ENCODE data around the gene HRH3.

HRH3 gene

DNA sequence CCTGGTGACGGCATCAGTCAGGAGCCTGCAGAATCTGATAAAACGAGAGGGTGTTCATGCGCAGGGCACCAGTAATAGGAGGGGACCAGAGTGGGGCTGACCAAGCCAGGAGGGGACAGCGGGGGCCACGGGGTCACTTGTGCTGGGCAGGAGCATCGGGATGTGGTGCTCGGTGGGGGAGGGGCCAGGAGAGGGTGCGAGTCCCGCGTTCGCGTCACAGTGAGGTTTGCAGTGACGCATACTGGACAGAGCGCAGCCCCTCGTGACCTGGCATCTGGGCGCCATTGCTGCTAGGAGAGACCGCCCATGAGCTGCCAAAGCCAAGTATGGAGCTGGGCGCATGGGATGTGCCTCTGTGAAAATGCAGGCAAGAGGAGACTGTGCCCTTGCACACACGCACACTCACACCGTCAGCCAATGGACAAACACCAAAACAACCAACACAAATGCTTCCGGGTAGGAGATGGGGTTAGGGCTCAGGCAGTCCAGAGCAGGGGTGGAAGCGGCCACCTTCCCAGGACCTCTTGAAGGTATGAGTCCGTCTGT, 51.1 kb downstream of the HRH3 start:
- DNase-seq: no peak
- in situ Hi-C loops (cut with MboI; ENCODE audit: low pct_unique_long_range_greater_than_20kb, low sequenced_read_pairs): no loop called here

- in situ Hi-C loops (cut with MboI; ENCODE audit: low pct_unique_long_range_greater_than_20kb, low sequenced_read_pairs): no loop called here
- DNase-seq: no peak
Observed at GRCh38 chr20:62168061-62168460, 52.0 kb downstream of the HRH3 start.

DNA sequence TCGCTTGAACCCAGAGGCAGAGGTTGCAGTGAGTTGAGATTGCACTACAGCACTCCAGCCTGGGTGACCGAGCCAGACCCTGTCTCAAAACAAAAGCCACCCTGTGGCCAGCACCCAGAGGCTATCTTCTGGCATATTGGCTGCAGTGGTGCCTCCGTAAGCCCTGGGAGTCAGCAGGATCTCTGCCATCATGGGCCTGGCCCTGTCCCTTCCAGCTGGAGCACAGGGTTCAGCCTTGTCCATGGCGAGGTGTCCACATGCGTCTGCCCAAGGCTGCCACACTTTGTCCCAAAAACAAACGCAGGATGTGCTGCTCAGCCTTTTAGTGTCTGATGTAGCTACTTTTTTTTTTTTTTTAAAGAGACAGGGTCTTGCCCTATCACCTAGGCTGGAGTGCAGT, 52.6 kb downstream of the HRH3 start:
- in situ Hi-C loops (cut with MboI; ENCODE audit: low pct_unique_long_range_greater_than_20kb, low sequenced_read_pairs): no loop called here
- no peak for DNase-seq

- in situ Hi-C loops (cut with MboI; ENCODE audit: low pct_unique_long_range_greater_than_20kb, low sequenced_read_pairs): no loop called here
- no peak for DNase-seq
Observed at GRCh38 chr20:62165762-62166399, 54.2 kb downstream of the HRH3 start.
